Stimulated activated CD4-positive, alpha-beta T cell treated with anti-CD3 and anti-CD28 coated beads, Interleukin-12 subunit alpha, Interleukin-12 subunit beta, amount 100 ng/mL, for 48 hours (primary cell): ENCODE results near the gene PPP6R3.
"Not testable (repeated sequence)": the region's sequence is repeated elsewhere in the genome, so short reads cannot be mapped to it uniquely, and the experiment has no call there.

Experiments
- DNase-seq, 3 donors: peaks; one replicate each; pipeline ENCODE4 v3.0.0-alpha.2; 2020; ENCODE audit warnings: low read depth in 2 of 3, low spot score in 1 of 3

The PPP6R3 gene

DNA sequence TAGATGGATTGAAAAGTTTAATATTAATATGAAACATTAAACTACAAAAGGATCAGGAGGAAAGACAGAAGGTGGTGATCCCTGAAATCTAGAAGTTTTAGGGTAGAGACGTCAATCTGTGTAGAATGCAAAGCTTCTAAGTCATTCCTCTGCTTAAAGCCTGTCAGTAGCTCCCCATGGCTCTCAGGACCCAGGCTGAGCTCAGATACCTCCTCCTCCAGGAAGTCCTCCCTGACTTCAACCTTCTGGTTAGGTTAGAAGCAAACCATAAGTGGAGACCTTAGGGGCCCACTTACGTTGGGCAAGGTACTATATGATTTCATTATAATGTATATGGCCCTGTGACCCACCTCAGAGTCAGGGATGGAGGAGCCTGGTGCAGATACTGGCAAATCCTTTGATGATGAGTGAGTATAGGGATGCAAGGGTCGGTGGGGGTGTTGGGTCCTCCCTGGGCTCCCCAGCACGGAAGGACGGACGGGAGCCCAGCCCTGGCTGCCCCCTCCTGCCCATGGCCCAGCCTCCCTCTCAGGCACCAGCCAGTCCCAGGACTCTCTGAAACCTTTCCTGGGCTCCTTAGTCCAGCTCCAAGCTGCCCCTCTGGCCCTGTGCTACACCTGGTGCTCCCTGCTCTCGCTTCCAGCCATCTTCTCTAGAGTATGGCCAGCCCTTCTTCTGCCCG, 3.2 kb upstream of the PPP6R3 start:
- no peak for DNase-seq

- DNase-seq = no peak
Measured at GRCh38 chr11:68457898-68458249, 2.7 kb upstream of the PPP6R3 start.

- DNase-seq = not testable (repeated sequence)
Measured at GRCh38 chr11:68458340-68458739, 2.2 kb upstream of the PPP6R3 start.

- peak; percentile 94 to 97 (median 95) for DNase-seq
Measured at GRCh38 chr11:68459886-68460740, 439 bp upstream of the PPP6R3 start.

- no peak for DNase-seq
Measured at GRCh38 chr11:68461575-68461917, 994 bp downstream of the PPP6R3 start.

- DNase-seq = no peak
Measured at GRCh38 chr11:68463714-68464113, 3.2 kb downstream of the PPP6R3 start.

DNA sequence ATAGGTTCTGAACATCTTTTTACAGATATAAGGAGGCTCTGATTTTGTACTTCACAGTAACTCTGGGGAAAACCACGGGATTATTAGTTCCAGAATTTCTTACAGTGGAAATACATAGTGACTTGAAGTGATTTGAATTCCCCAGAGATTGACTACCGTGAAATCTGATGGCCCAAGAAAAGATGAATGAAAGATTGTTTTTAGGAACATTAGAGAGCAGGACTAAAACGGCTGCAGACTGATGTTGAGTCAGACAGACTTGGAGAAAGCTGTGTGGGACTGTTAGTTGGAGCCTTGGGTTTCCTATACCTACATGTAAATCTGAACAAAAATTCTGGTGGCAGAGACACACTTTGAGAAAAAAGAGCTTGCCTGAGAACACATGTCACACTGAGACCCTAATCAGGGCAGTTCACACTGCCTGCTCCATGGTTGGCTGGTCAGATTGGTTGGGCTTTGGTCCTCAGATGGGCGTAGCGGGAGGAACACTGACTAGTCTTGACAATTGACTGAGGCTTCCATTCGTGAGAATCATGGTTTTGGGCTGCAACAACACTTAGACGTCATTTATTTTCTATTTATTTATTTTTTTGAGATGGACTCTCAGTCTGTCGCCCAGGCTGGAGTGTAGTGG, 6.8 kb downstream of the PPP6R3 start:
- DNase-seq = no peak

- DNase-seq = no peak
Measured at GRCh38 chr11:68468217-68468828, 7.8 kb downstream of the PPP6R3 start.

- DNase-seq = no peak
Measured at GRCh38 chr11:68469122-68469521, 8.6 kb downstream of the PPP6R3 start.

DNA sequence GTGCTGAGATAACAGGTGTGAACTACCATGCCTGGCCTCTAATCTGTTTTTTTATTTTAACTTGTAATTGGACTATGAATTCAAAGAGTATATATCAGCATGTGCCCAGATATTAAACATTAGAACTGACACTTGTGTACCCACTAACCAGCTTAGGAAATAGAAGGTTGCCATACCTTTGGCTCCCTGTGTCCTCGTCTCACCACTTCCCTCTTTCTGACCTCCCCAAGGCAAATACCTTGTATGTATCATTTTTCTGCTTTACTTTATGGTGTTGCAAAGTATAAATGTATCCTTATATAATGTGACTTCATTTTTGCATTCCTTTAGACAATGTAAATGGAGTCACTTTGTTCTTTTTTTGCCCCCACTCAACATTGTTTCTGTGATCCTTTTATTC, 9.1 kb downstream of the PPP6R3 start:
- no peak for DNase-seq

DNA sequence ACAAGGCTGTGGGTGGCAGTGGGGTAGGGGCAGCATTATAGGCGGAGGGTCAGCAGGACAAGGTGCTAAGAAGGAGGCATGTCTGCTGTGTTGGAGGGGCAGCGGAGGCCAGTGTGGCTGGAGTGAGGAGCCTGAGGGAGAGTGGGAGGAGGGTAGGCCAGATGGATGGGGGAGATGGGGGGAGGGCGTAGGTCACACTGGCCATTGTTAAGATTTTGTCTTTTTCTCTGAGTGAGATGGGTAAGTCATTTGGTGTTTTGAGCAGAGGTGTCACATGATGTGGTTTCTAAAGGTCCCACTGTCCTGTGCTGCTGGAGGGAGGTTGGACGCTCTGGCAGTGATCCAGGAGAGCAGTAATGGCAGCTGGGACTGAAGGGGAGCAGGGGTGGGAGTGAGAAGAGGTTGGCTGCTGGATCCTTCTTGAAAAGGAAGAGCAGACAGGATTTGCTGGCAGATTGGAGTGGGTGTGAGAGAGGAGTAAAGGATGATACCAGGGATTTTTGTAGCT, 9.8 kb downstream of the PPP6R3 start:
- no peak for DNase-seq

GRCh38 chr11:68471360-68472340, 11.1 kb downstream of the PPP6R3 start:
- peak; percentile 47 to 65 (median 53) for DNase-seq

DNA sequence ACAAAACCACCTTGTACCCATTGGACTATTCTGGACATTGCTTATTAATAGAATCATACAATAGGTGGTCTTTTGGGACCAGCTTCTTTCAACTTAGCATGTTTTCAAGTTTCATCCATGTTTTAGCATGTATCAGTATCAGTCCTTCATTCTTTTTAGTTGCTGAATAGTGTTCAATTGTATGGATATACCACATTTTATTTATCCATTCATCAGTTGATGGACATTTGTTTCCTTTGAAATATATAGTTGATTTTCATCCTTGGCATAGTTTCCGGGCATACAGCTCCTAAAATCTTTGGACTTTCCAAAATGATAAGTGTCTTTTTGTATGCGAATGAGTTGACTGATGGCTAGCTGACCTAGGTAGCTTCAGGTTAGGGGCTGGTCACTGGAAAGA, 12.2 kb downstream of the PPP6R3 start:
- no peak for DNase-seq

DNA sequence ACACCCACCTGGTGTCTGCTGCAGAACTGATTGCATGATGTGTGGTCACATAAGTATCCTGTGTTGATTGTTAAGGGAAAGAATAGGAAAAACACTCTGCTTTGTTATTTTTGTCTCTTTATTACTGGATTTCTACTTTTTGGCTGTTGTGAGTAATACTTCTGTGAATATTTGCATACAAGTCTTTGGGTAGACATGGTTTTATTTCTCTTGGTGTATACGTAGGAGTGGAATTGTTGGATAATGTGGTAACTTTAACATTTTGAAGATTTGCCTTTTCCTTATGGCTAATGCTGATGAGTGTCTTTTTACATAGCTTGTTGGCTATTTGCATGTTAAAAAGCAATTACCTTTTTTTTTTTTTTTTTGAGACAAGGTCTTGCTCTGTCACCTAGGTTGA, 13.1 kb downstream of the PPP6R3 start:
- DNase-seq = no peak

GRCh38 chr11:68475626-68476025, 15.1 kb downstream of the PPP6R3 start:
- not testable (repeated sequence) for DNase-seq

DNA sequence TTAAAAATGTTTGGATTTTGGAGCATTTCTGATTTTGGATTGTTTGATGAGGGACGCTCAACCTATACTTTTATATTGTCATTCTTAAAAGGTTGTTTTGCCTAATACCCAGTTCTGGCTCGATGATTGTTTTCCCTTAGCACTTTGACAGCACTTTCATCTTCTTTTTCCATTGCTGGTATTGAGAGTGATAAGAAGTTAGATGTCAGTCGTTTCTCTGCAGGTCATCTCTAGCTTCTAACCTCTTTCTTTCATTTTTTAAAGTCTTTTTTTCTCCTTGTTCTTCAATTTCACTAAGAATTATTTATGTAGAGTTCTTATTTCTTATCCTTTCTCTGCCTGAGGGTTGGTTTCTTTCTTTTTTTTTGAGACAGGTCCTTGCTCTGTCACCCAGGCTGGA, 18.8 kb downstream of the PPP6R3 start:
- no peak for DNase-seq

- DNase-seq = no peak
Measured at GRCh38 chr11:68480193-68480592, 19.6 kb downstream of the PPP6R3 start.

- DNase-seq = no peak
Measured at GRCh38 chr11:68480852-68481510, 20.4 kb downstream of the PPP6R3 start.

GRCh38 chr11:68481579-68482240, 21.2 kb downstream of the PPP6R3 start:
- DNase-seq = no peak
